ENCODE data around the gene FOXP1.

GRCh38 chr3:71625676-71626075, 42.1 kb upstream of the FOXP1 start:
- TF ChIP-seq EZH2 (IDR thresholded peaks at IDR 0.05; ENCODE audit: insufficient read depth, low read length) (no peak), CTCF (IDR thresholded peaks at IDR 0.05; ENCODE audit: insufficient read depth, low read depth, low read length) (no peak)

Data from astrocyte (in vitro differentiated cells and primary cell).